ENCODE results near the gene CALN1.

The CALN1 gene

DNA sequence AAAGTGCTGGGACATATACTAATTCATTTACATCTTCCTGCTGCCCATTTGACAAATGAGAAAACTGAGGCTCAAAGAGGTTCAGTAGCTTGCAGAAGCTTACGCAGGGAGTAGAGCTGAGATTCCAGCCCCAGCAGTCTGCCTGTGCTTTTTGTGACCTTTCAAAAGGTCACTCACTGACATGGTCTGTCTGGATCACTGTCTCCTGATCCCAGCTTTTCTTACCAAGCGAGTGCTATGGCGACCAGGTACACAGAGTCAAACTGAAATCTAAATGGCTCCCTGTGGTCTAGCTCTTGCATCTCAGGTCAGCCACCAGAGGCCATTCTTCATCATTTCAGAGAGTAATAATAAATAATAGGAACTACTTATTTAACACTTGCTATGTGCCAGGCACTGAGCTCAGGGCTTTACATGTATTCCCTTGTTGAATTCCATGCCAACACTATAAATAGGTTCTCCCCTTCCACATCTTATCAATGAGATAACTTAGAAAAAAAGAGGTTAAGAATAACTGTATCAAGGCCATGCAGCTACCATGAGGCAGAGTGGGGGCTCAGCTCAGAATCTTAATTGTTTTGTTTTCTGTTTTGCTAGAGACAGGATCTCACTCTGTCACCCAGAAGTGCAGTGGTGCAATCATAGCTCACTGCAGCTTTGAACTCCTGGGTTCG is 381.0 kb downstream of the CALN1 start:
- no peak for DNase-seq (ENCODE audit: low read depth)
- no peak overlapping the region for H3K4me3 ChIP-seq (ENCODE audit: low read depth, low read length)
- TF ChIP-seq, protein P1, sequence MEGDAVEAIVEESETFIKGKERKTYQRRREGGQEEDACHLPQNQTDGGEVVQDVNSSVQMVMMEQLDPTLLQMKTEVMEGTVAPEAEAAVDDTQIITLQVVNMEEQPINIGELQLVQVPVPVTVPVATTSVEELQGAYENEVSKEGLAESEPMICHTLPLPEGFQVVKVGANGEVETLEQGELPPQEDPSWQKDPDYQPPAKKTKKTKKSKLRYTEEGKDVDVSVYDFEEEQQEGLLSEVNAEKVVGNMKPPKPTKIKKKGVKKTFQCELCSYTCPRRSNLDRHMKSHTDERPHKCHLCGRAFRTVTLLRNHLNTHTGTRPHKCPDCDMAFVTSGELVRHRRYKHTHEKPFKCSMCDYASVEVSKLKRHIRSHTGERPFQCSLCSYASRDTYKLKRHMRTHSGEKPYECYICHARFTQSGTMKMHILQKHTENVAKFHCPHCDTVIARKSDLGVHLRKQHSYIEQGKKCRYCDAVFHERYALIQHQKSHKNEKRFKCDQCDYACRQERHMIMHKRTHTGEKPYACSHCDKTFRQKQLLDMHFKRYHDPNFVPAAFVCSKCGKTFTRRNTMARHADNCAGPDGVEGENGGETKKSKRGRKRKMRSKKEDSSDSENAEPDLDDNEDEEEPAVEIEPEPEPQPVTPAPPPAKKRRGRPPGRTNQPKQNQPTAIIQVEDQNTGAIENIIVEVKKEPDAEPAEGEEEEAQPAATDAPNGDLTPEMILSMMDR (IDR thresholded peaks at IDR 0.05; ENCODE audit: insufficient read depth, low read depth, low read length, missing control alignments): no peak

DNA sequence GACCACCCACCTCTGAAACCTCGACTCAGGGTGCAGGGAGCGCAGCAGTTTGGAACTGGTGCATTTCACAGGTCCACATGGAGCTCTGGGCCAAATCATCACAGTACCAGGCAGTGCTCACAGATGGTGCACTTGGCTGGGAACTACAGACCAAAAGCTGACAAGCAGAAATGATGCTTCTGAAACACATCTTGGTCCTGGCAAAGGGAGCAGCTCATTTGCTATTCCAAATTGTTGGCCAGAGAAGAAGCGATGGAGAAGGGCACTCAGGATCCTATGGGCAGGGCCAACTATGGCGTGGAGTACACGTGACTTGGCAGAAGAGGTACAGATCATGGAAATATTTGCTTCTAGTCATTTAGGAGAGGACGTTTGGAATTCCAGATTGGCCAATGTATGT is 383.9 kb downstream of the CALN1 start:
- TF ChIP-seq, protein P1 (IDR thresholded peaks at IDR 0.05; ENCODE audit: insufficient read depth, low read depth, low read length, missing control alignments): no peak
- no peak for DNase-seq (ENCODE audit: low read depth)
- no peak overlapping the region for H3K4me3 ChIP-seq (ENCODE audit: low read depth, low read length)

DNA sequence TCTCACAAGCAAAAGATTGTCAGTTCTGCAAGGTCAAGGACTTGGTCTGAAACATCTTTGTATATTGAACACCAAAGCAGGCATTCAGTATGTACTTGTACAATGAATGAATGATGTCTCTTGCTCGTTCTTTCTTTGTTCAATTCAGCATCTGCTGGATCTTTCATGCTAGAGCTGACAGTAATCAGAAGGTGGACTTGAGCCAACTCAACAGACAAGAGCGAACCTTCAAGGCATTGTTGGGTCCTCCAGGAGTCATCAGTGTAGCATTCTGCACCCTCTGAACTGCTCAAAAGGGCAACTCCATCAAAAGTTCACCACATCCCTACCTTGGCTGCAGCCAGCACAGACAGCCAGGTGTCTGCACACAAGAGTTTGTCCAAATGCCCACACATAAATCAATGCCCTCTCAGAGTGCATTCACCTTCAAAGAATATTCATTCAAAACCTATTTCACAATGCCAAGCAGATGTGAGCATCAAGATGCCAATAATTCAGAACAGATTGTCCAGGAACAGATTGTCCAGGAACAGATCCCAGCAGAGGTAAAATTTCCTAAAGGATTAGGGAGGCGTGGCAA is 386.7 kb downstream of the CALN1 start:
- DNase-seq (ENCODE audit: low read depth): no peak
- H3K4me3 ChIP-seq (ENCODE audit: low read depth, low read length): no peak overlapping the region
- TF ChIP-seq, protein P1 (IDR thresholded peaks at IDR 0.05; ENCODE audit: insufficient read depth, low read depth, low read length, missing control alignments): no peak

DNA sequence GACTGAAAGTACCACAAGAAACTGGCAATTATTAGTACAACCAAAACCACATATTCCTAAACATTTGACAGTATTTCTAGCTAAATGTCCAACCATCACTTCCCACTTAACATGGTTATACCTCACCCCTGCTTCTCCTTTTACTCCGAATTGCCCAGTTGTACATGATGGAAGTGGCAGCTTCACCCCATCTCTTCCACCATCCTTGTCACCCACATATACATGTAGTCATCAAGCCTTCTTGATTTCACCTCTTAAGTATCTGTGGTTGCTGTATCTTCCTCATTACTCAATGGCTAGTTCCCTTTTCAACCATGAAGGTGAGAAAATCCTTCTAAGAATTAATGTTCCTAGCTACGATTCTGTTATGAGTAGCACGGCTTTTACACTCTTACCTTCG is 388.2 kb downstream of the CALN1 start:
- no peak overlapping the region for H3K4me3 ChIP-seq (ENCODE audit: low read depth, low read length)
- TF ChIP-seq, protein P1 (IDR thresholded peaks at IDR 0.05; ENCODE audit: insufficient read depth, low read depth, low read length, missing control alignments): no peak
- no peak for DNase-seq (ENCODE audit: low read depth)

DNA sequence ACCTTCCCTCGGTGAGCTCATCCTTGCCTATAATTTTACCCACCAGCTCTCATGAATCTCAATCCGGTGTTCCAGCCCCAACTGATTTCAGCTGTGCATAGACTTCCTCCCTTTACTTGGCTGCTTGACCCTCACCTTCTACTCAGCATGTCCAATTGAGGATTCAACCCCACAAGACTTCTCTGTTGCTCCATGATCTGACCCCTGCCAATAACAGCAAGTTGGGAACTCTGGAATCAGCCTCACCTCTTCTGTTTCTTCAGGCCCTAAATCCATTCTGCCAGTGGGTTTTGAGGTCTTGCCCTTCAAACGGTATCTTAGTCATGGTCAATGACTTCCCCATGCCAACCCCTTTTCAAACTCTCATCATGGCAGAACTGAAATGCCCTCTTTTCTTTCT is 390.4 kb downstream of the CALN1 start:
- H3K4me3 ChIP-seq (ENCODE audit: low read depth, low read length): no peak overlapping the region
- TF ChIP-seq, protein P1 (IDR thresholded peaks at IDR 0.05; ENCODE audit: insufficient read depth, low read depth, low read length, missing control alignments): no peak
- DNase-seq (ENCODE audit: low read depth): no peak

DNA sequence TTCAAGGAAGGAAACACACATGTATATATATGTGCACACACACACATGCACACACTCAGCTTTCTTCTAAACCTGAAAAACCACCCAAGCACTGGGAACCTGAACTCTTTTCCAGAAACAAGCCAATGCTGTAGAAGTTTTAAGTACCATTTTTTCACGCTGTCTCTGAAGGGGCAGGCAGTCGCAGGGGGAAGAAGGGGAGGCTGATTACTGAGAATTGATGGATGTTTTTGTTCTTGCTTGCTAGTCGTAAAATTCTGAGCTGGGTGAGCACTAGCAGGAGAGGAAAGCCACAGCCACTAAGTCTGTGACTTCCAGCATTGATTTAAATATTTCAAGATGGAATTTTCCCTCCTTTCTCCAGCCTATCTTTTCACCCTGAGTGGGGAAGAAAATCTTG is 391.8 kb downstream of the CALN1 start:
- TF ChIP-seq, protein P1 (IDR thresholded peaks at IDR 0.05; ENCODE audit: insufficient read depth, low read depth, low read length, missing control alignments): no peak
- DNase-seq (ENCODE audit: low read depth): no peak
- no peak overlapping the region for H3K4me3 ChIP-seq (ENCODE audit: low read depth, low read length)

DNA sequence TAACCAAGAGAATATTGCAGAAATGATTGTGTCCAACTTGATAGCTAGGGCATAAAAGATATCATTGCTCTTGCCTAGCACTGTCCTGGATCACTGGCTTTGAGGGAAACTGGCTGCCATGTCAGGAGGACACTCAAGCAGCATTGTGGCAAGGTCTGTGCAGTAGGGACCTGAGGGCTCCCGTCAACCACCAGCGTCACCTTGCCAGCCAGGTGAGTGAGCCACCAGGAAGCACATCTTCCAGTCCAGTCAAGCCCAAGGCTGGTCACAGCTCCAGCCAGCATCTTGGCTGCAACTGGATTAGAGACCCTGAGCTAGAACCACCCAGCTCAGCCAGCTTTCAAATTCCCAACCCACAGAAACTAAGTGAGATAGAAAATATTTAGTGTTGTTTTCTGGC is 392.7 kb downstream of the CALN1 start:
- no peak for DNase-seq (ENCODE audit: low read depth)
- H3K4me3 ChIP-seq (ENCODE audit: low read depth, low read length): no peak overlapping the region
- TF ChIP-seq, protein P1 (IDR thresholded peaks at IDR 0.05; ENCODE audit: insufficient read depth, low read depth, low read length, missing control alignments): no peak
